Nephron (organoid): Measurements from ENCODE around the gene RTN1.

Experiments used
- H3K27ac Mint-ChIP-seq, 3 experiments: 2 replicates each; pipeline ENCODE4 v1.8.0; 2020; ENCODE audit warnings: mixed read lengths in 3 of 3, mild to moderate bottlenecking in 2 of 3, moderate library complexity in 1 of 3
- H3K27me3 Mint-ChIP-seq: 2 replicates; pipeline ENCODE4 v1.8.0; 2021; ENCODE audit warnings: low read depth, mild to moderate bottlenecking, moderate library complexity, mixed read lengths
- H3K36me3 Mint-ChIP-seq: 2 replicates; pipeline ENCODE4 v1.8.0; 2020; ENCODE audit warnings: low read depth, mixed read lengths
- H3K4me1 Mint-ChIP-seq: 2 replicates; pipeline ENCODE4 v1.8.0; 2020; ENCODE audit warnings: mixed read lengths
- H3K4me3 Mint-ChIP-seq, 3 experiments: 2 replicates each; pipeline ENCODE4 v1.8.0; 2020; ENCODE audit warnings: mild to moderate bottlenecking in 3 of 3, mixed read lengths in 3 of 3, moderate library complexity in 2 of 3
- H3K9me3 Mint-ChIP-seq: 2 replicates; pipeline ENCODE4 v1.8.0; 2020; ENCODE audit warnings: mixed read lengths
- CTCF ChIP-seq, 3 experiments: fragments of 200-600 bp; sonication (generic); IDR thresholded peaks; one replicate each; pipeline ENCODE4 v1.5.0; 2021; ENCODE audit warnings: antibody characterized with exemption in 3 of 3; ENCODE audit not compliant: unreplicated experiment in 3 of 3

Gene RTN1

DNA sequence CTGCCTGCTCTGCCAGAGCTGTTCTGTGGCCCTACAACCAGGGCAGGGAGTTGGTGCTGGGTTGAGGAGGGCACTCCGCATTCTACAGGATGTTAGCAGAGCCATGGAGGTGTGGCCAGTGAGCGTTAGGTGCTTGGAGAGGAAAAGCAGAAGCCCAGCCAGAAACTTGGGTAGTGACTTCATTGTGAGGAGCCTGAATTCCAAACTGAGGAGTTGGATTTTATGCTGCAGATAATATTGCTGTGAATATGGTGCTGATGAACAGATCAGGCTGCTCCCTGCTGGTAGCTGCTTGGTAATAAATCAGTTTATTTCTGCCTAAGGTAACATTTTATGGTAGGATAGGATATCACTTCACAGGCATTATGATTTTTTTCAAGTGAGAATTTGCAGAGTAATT is 286.8 kb downstream of the RTN1 start:
- Mint-ChIP-seq H3K36me3 (no peaks in the 10 kb centered on the region), H3K4me3 (no peak overlapping the region), H3K9me3 (no peaks in the 10 kb centered on the region), H3K27ac (no peak overlapping the region), H3K27me3 (no peaks in the 10 kb centered on the region), H3K4me1 (no peaks in the 10 kb centered on the region)
- no peak for TF ChIP-seq CTCF (IDR thresholded peaks at IDR 0.05; ENCODE audit: unreplicated experiment in 3 of 3)

DNA sequence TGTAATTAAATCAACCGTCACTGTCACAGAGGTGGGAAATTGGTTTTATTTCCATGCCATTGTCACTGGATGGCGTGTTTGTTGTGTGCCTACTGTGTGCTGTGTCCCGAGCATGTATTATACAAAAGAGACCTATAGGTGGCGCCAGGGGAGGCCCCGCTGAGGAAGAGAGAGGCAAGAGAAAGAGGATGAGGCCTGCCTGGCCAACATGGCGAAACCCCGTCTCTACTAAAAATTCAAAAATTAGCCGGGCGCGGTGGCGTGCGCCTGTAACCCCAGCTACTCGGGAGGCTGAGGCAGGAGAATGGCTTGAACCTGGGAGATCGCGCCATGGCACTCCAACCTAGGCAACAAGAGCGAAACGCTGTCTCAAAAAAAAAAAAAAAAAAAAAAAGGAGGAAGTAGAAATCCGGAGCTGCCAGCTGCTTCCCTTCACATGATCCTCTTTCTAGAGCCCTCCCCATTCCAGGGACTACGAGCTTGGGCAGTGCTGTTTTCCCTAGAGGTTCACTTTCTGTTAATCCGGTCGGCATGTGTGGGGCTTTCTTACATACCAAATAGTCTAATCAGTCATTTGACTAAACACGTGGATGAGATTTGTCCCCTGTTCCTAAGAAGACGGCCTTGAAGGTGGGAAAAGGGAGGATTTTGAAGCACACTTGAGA is 287.6 kb downstream of the RTN1 start:
- H3K4me1 Mint-ChIP-seq, result no peaks in the 10 kb centered on the region
- H3K4me3 Mint-ChIP-seq, result no peak overlapping the region
- no peak for TF ChIP-seq CTCF (IDR thresholded peaks at IDR 0.05; ENCODE audit: unreplicated experiment in 3 of 3)
- H3K27ac Mint-ChIP-seq, result no peak overlapping the region
- no peaks in the 10 kb centered on the region for H3K9me3 Mint-ChIP-seq
- no peaks in the 10 kb centered on the region for H3K36me3 Mint-ChIP-seq
- H3K27me3 Mint-ChIP-seq, result no peaks in the 10 kb centered on the region

DNA sequence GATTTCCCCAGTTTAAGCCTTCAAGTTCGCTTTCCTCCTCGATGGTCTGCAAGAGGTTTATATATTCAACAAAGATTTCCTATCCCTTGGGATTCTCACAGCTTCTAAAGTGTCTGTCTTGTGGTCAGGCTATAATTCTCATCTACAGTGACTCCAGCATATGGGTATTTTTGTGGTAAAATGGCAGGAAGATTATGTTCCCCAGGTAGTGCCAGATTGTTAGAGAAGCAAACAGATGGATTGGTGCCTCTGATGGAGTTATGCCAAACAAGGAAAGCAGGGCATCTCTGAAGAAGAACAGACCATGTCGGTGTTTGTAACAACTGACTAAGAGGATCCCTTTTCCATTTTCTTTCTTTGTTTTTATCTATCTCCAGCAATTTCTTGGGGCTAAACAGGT is 288.4 kb downstream of the RTN1 start:
- Mint-ChIP-seq H3K9me3 (no peaks in the 10 kb centered on the region), H3K4me1 (no peaks in the 10 kb centered on the region), H3K27me3 (no peaks in the 10 kb centered on the region), H3K4me3 (no peak overlapping the region), H3K36me3 (no peaks in the 10 kb centered on the region), H3K27ac (no peak overlapping the region)
- TF ChIP-seq CTCF (IDR thresholded peaks at IDR 0.05; ENCODE audit: unreplicated experiment in 3 of 3), result no peak

- Mint-ChIP-seq H3K36me3 (no peaks in the 10 kb centered on the region), H3K27ac (no peak overlapping the region), H3K4me1 (no peaks in the 10 kb centered on the region), H3K4me3 (no peak overlapping the region), H3K9me3 (no peaks in the 10 kb centered on the region), H3K27me3 (no peaks in the 10 kb centered on the region)
- TF ChIP-seq CTCF (IDR thresholded peaks at IDR 0.05; ENCODE audit: unreplicated experiment in 3 of 3), result no peak
Measured at GRCh38 chr14:59580911-59581310, 289.7 kb downstream of the RTN1 start.

- H3K4me1 Mint-ChIP-seq, result no peaks in the 10 kb centered on the region
- TF ChIP-seq CTCF (IDR thresholded peaks at IDR 0.05; ENCODE audit: unreplicated experiment in 3 of 3), result peak; percentile 79 to 93 (median 82)
- peaks cover 3% of the 10 kb centered on the region for H3K27me3 Mint-ChIP-seq
- no peaks in the 10 kb centered on the region for H3K9me3 Mint-ChIP-seq
- no peak within 1 kb of the TSS for H3K27ac Mint-ChIP-seq
- peak within 1 kb of the TSS; percentile 61 to 81 (median 65) for H3K4me3 Mint-ChIP-seq
- no peaks in the 10 kb centered on the region for H3K36me3 Mint-ChIP-seq
Measured at GRCh38 chr14:59576332-59577294, 294.0 kb downstream of the RTN1 start, which contains the start of gene CCDC175. Gene CCDC175 (minus strand): TSS chr14:59576812. CDS start chr14:59576775, 37 bp downstream.
